Esophagus muscularis mucosa (tissue), 3 donors: Measurements from ENCODE around the gene CIRBP.

Experiments used
- CTCF ChIP-seq, 3 experiments: fragments of 200-600 bp in 2 of 3; fragments of 450-650 bp in 1 of 3; sonication (generic) in 2 of 3; IDR thresholded peaks; one replicate each; pipeline ENCODE4 v1.5.1; 2017 to 2019; ENCODE audit warnings: antibody characterized with exemption in 3 of 3, mild to moderate bottlenecking in 2 of 3, moderate library complexity in 1 of 3
- POLR2A ChIP-seq: fragments of 450-650 bp; IDR thresholded peaks from one replicate; pipeline ENCODE4 v1.6.1; 2017; ENCODE audit warnings: antibody characterized with exemption, moderate library complexity, mild to moderate bottlenecking, low read depth
- POLR2AphosphoS5 ChIP-seq, 2 donors: sonication (generic); formaldehyde crosslinking; IDR thresholded peaks; one replicate each; pipeline ENCODE4 v1.6.1; 2017; ENCODE audit warnings: antibody characterized with exemption in 2 of 2

GRCh38 chr19:1292419-1293151 is 23.5 kb downstream of the CIRBP start:
- TF ChIP-seq CTCF (IDR thresholded peaks at IDR 0.05) (no peak), POLR2A (no peak), POLR2AphosphoS5 (IDR thresholded peaks at IDR 0.05) (no peak)
